A549 (cell line): ENCODE results near the gene SLC7A6OS.

ENCODE experiments used
- CHD4 ChIP-seq: fragments of 200-600 bp; sonication (generic); IDR thresholded peaks from 2 replicates; pipeline ENCODE4 v1.6.1; 2016; ENCODE audit warnings: antibody characterized with exemption, mild to moderate bottlenecking, borderline replicate concordance
- EP300 ChIP-seq, 2 experiments: fragments of >200 bp; sonication (Bioruptor Twin); formaldehyde crosslinking; IDR thresholded peaks; 2 replicates in 1 of 2; 3 replicates in 1 of 2; pipeline ENCODE4 v1.6.1; 2016 to 2017
- ESRRA ChIP-seq: fragments of 150-350 bp; IDR thresholded peaks from 2 replicates; pipeline ENCODE4 v1.6.1; 2014; ENCODE audit warnings: mild to moderate bottlenecking, low read length, borderline replicate concordance
- JUN ChIP-seq, 2 experiments: fragments of >200 bp; sonication (Bioruptor Twin); formaldehyde crosslinking; IDR thresholded peaks; 2 replicates in 1 of 2; 3 replicates in 1 of 2; pipeline ENCODE4 v1.6.1; 2016 to 2017
- NFE2L2 ChIP-seq: fragments of 150-350 bp; conservative IDR thresholded peaks from 2 replicates; pipeline ENCODE4 v1.6.1; 2014; ENCODE audit warnings: low read length
- POLR2A ChIP-seq: IDR thresholded peaks from 2 replicates; pipeline ENCODE4 v1.6.1; 2012; ENCODE audit warnings: mild to moderate bottlenecking, low read length
- RAD21 ChIP-seq, 2 experiments: fragments of >200 bp in 1 of 2; sonication (Bioruptor Twin) in 1 of 2; formaldehyde crosslinking in 1 of 2; IDR thresholded peaks in 1 of 2; conservative IDR thresholded peaks in 1 of 2; 2 replicates in 1 of 2; 3 replicates in 1 of 2; pipeline ENCODE4 v1.6.1; 2012 to 2018; ENCODE audit warnings: inconsistent platforms in 1 of 2
- TF ChIP-seq, protein P1 (sequence below): fragments of >200 bp; sonication (Bioruptor Twin); formaldehyde crosslinking; IDR thresholded peaks from 3 replicates; pipeline ENCODE4 v1.5.1; 2016

DNA sequence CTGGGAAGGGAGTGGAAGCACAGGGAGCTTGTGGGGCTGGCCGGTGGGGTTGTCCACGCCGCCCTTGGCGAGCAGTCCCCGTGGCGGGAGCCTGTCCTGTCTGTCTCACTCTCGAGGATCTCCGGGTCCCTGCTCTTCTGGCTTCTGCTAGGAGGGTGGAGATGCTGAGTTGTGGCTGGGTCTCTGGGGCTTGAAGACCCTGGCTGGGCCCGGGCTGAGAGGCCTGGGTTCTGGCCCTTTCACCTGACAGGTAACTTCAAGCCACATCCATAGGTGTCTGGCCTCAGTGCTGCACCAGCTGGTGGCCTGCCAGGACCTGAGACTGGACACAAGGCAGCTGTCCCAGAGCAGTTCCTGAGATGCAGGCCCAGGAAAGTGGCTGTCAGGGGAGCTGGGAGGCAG, 46.8 kb upstream of the SLC7A6OS start:
- TF ChIP-seq ESRRA (no peak), JUN (IDR thresholded peaks at IDR 0.05) (no peak), EP300 (IDR thresholded peaks at IDR 0.05) (no peak), RAD21 (conservative IDR thresholded peaks at IDR 0.05 in 1 of 2, IDR thresholded peaks at IDR 0.05 in 1 of 2) (no peak), CHD4 (no peak), NFE2L2 (no peak), POLR2A (no peak)
- TF ChIP-seq, protein P1, sequence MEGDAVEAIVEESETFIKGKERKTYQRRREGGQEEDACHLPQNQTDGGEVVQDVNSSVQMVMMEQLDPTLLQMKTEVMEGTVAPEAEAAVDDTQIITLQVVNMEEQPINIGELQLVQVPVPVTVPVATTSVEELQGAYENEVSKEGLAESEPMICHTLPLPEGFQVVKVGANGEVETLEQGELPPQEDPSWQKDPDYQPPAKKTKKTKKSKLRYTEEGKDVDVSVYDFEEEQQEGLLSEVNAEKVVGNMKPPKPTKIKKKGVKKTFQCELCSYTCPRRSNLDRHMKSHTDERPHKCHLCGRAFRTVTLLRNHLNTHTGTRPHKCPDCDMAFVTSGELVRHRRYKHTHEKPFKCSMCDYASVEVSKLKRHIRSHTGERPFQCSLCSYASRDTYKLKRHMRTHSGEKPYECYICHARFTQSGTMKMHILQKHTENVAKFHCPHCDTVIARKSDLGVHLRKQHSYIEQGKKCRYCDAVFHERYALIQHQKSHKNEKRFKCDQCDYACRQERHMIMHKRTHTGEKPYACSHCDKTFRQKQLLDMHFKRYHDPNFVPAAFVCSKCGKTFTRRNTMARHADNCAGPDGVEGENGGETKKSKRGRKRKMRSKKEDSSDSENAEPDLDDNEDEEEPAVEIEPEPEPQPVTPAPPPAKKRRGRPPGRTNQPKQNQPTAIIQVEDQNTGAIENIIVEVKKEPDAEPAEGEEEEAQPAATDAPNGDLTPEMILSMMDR: no peak
